Stomach (tissue), 9 donors: ENCODE measurements around the gene SIGLEC9. TPM values are rescaled to one million over a fixed set of nuclear protein-coding genes. Genes with fewer than 3 reads are reported as not detected.

ENCODE experiments used
- DNase-seq, 2 donors: peaks; one replicate each; pipeline versions ENCODE4 v3.0.0 to v3.0.0-alpha.2; 2013 to 2019
- H3K27ac ChIP-seq, 5 donors: fragments of 200-600 bp in 4 of 5; sonication (generic) in 4 of 5; one replicate each; pipeline ENCODE4 v1.5.1; 2013 to 2019; ENCODE audit warnings: mild to moderate bottlenecking in 1 of 5, moderate library complexity in 1 of 5
- H3K27me3 ChIP-seq, 3 donors: fragments of 200-600 bp; sonication (generic); one replicate each; pipeline ENCODE4 v1.5.1; 2017 to 2019; ENCODE audit warnings: mixed run types in 1 of 3
- H3K36me3 ChIP-seq, 4 donors: fragments of 200-600 bp; sonication (generic); 1 replicate in 3 of 4; 2 replicates in 1 of 4; pipeline ENCODE4 v1.5.1; 2016 to 2019
- H3K4me1 ChIP-seq, 4 donors: fragments of 200-600 bp; sonication (generic); one replicate each; pipeline ENCODE4 v1.5.1; 2016 to 2019
- H3K4me3 ChIP-seq, 4 donors: fragments of 200-600 bp; sonication (generic) in 3 of 4; one replicate each; pipeline ENCODE4 v1.5.1; 2016 to 2019; ENCODE audit warnings: mild to moderate bottlenecking in 1 of 4
- H3K9me3 ChIP-seq, 4 donors: fragments of 200-600 bp; sonication (generic); one replicate each; pipeline ENCODE4 v1.5.1; 2016 to 2019
- CTCF ChIP-seq, 7 experiments: fragments of 450-650 bp in 4 of 7; fragments of 200-600 bp in 3 of 7; sonication (generic) in 3 of 7; IDR thresholded peaks; one replicate each; pipeline ENCODE4 v1.5.1; 2016 to 2019; ENCODE audit warnings: antibody characterized with exemption in 7 of 7, control low read depth in 2 of 7, mild to moderate bottlenecking in 1 of 7
- EP300 ChIP-seq: sonication (generic); formaldehyde crosslinking; IDR thresholded peaks from one replicate; pipeline ENCODE4 v1.6.1; 2017; ENCODE audit warnings: antibody characterized with exemption
- POLR2A ChIP-seq, 4 donors: fragments of 450-650 bp; IDR thresholded peaks; one replicate each; pipeline ENCODE4 v1.6.1; 2016; ENCODE audit warnings: antibody characterized with exemption in 4 of 4, control low read depth in 2 of 4, mild to moderate bottlenecking in 1 of 4, moderate library complexity in 1 of 4
- POLR2AphosphoS5 ChIP-seq, 3 donors: sonication (generic); formaldehyde crosslinking; IDR thresholded peaks; one replicate each; pipeline ENCODE4 v1.6.1; 2016; ENCODE audit warnings: antibody characterized with exemption in 3 of 3
- WGBS, 5 donors: extraction: QIAGEN DNeasy Blood & Tissue Kit in 3 of 5; methylation state at CpG; one replicate each; pipeline versions ENCODE4 v1.1.5 to v1.1.7; 2013 to 2018; 5-methylcytosine and 5-hydroxymethylcytosine counted together
- intact Hi-C: fragments of 100-400 bp; cut with DNase I; formaldehyde crosslinking; loops from one replicate; pipeline ENCODE4 v1.15.1; 2023; ENCODE audit warnings: low total_unique reads
- polyA plus RNA-seq, 3 donors: library from polyadenylated mRNA; stranded (reverse); fragments of 200-250 nt; gene quantifications; one replicate each; pipeline ENCODE4 v1.2.3, GENCODE V29; 2013
- total RNA-seq, 5 donors: library from RNA; depleted of rRNA; stranded (reverse); fragments of >200 nt; gene quantifications; one replicate each; pipeline versions ENCODE4 v1.1.0 to v1.2.3, GENCODE V29; 2014 to 2016
- donor health status: healthy with polysubstance abuse.
- donor health status: Bipolar disorder and iron deficiency.
- donor health status: healthy.

Gene SIGLEC9
- total and polyA plus RNA-seq, 8 donors, result 0.61 to 13.9 (median 1.2) TPM; not detected in 1

DNA sequence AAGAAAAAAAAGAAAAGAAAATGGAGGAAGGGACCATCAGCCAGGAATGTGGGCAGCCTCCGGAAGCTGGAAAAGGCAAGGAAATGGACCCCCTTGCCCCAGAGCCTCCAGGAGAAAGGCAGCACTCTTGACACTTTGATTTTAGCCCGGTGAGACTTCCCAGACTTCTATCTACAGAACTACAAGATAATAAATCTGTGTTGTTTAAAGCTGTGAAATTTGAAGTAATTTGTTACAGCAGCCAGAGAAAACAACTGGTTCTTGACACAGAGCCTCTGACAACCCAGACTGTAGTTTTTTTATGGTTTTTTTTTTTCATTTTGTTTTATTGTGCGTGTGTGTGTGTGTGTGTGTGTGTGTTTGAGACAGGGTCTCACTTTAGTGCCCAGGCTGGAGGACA lies 24.1 kb upstream of the SIGLEC9 start:
- Histone ChIP-seq H3K9me3 (no peaks in the 10 kb centered on the region), H3K27me3 (no peaks in the 10 kb centered on the region), H3K4me3 (no peak overlapping the region), H3K36me3 (peaks cover 14 to 64% (median 64%) of the 10 kb centered on the region in 4 donors), H3K4me1 (peaks cover 0 to 46% (median 22%) of the 10 kb centered on the region in 4 donors), H3K27ac (peak overlapping the region in 1 of 5 donors; percentile 21)
- 52 to 69% (median 62%) methylated on average over 3 of the region's 3 CpGs for WGBS, 5 donors
- TF ChIP-seq EP300 (no peak), POLR2A (IDR thresholded peaks at IDR 0.05) (no peak), POLR2AphosphoS5 (IDR thresholded peaks at IDR 0.05) (no peak), CTCF (IDR thresholded peaks at IDR 0.05) (no peak)
- no peak for DNase-seq
- intact Hi-C loops, result no loop called here

- Histone ChIP-seq H3K36me3 (peaks cover 14 to 64% (median 64%) of the 10 kb centered on the region in 4 donors), H3K27me3 (no peaks in the 10 kb centered on the region), H3K9me3 (no peaks in the 10 kb centered on the region), H3K4me3 (no peak overlapping the region), H3K4me1 (peaks cover 0 to 53% (median 25%) of the 10 kb centered on the region in 4 donors), H3K27ac (peak overlapping the region in 1 of 5 donors; percentile 21)
- WGBS, 5 donors, result 37 to 56% (median 55%) methylated on average over 5 of the region's 5 CpGs
- intact Hi-C loops, result no loop called here
- DNase-seq, result no peak
- TF ChIP-seq CTCF (IDR thresholded peaks at IDR 0.05), result no peak
- TF ChIP-seq POLR2AphosphoS5 (IDR thresholded peaks at IDR 0.05), result no peak
- TF ChIP-seq EP300, result no peak
- no peak for TF ChIP-seq POLR2A (IDR thresholded peaks at IDR 0.05)
Measured at GRCh38 chr19:51101171-51101865, 23.4 kb upstream of the SIGLEC9 start.

DNA sequence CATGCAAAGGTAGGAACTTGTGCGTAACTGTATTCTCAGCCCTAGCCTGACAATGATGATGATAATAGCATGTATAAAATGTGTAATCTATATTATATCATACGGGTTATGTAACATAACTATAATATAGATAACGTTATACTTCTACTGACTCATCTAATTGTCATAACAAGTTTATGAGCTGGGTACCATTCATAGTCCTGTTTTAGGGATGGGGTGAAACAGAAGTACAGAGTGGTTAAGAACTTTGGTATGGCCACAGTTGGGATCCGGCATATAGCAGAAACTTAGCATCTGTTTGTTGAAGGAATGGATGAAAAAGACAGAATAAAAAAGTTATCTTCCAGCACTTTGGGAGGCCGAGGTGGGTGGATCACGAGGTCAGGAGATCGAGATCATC lies 21.7 kb upstream of the SIGLEC9 start:
- intact Hi-C loops, result no loop called here
- H3K36me3 ChIP-seq, result peaks cover 14 to 60% (median 60%) of the 10 kb centered on the region in 4 donors
- TF ChIP-seq POLR2A (IDR thresholded peaks at IDR 0.05) (no peak), POLR2AphosphoS5 (IDR thresholded peaks at IDR 0.05) (no peak), CTCF (IDR thresholded peaks at IDR 0.05) (no peak), EP300 (no peak)
- WGBS, 5 donors, result 83 to 96% (median 91%) methylated on average over 7 of the region's 7 CpGs
- DNase-seq, result no peak
- H3K4me1 ChIP-seq, result peaks cover 11 to 62% (median 32%) of the 10 kb centered on the region in 4 donors
- H3K27ac ChIP-seq, result no peak overlapping the region
- no peak overlapping the region for H3K4me3 ChIP-seq
- no peaks in the 10 kb centered on the region for H3K27me3 ChIP-seq
- no peaks in the 10 kb centered on the region for H3K9me3 ChIP-seq

GRCh38 chr19:51103926-51104341 lies 20.8 kb upstream of the SIGLEC9 start:
- Histone ChIP-seq H3K9me3 (no peaks in the 10 kb centered on the region), H3K27ac (no peak overlapping the region), H3K27me3 (no peaks in the 10 kb centered on the region), H3K4me3 (no peak overlapping the region), H3K4me1 (peaks cover 14 to 63% (median 36%) of the 10 kb centered on the region in 4 donors), H3K36me3 (peaks cover 14 to 54% (median 53%) of the 10 kb centered on the region in 4 donors)
- TF ChIP-seq CTCF (IDR thresholded peaks at IDR 0.05) (no peak), POLR2A (IDR thresholded peaks at IDR 0.05) (no peak), EP300 (no peak), POLR2AphosphoS5 (IDR thresholded peaks at IDR 0.05) (no peak)
- DNase-seq, result no peak
- WGBS, 5 donors, result 87 to 93% (median 90%) methylated on average over 35 to 49 of the region's 49 CpGs
- intact Hi-C loops, result no loop called here
